HG03565 (cell line): Measurements from ENCODE around the gene HSPE1.
A peak's percentile ranks its signal among the peaks of the same experiment; 100 is the strongest.
"Not testable (repeated sequence)": the region's sequence is repeated elsewhere in the genome, so short reads cannot be mapped to it uniquely, and the experiment has no call there.

Experiments used
- ATAC-seq: cut with Tn5 transposase; IDR thresholded peaks from one replicate; pipeline ENCODE4 v1.9.1; 2021; ENCODE audit warnings: mild to moderate bottlenecking, moderate library complexity; ENCODE audit not compliant: unreplicated experiment

HSPE1 gene

GRCh38 chr2:197498235-197498936 is 1.8 kb upstream of the HSPE1 start:
- no peak for ATAC-seq

- no peak for ATAC-seq
Observed at GRCh38 chr2:197498937-197499593, 1.1 kb upstream of the HSPE1 start.

- peak; percentile 2 for ATAC-seq
Observed at GRCh38 chr2:197500503-197501131, 438 bp downstream of the HSPE1 start.

- no peak for ATAC-seq
Observed at GRCh38 chr2:197502201-197502600, 2.0 kb downstream of the HSPE1 start.

- no peak for ATAC-seq
Observed at GRCh38 chr2:197502685-197503084, 2.5 kb downstream of the HSPE1 start.

- no peak for ATAC-seq
Observed at GRCh38 chr2:197504000-197504399, 3.8 kb downstream of the HSPE1 start.

- no peak for ATAC-seq
Observed at GRCh38 chr2:197504512-197504911, 4.3 kb downstream of the HSPE1 start.

GRCh38 chr2:197506658-197507057 is 6.5 kb downstream of the HSPE1 start:
- no peak for ATAC-seq

- ATAC-seq, result no peak
Observed at GRCh38 chr2:197513915-197514314, 13.7 kb downstream of the HSPE1 start.

GRCh38 chr2:197514754-197515153 is 14.6 kb downstream of the HSPE1 start:
- ATAC-seq, result no peak

GRCh38 chr2:197515315-197515738 is 15.1 kb downstream of the HSPE1 start:
- no peak for ATAC-seq

- peak; percentile 93 for ATAC-seq
Observed at GRCh38 chr2:197515739-197516392, 15.7 kb downstream of the HSPE1 start, which contains the start of gene MOB4. TSS of gene MOB4 (plus strand) at chr2:197516066. CDS start at chr2:197516087, 21 bp downstream.

GRCh38 chr2:197516393-197516761 is 16.2 kb downstream of the HSPE1 start:
- ATAC-seq, result no peak

GRCh38 chr2:197517150-197517549 is 17.0 kb downstream of the HSPE1 start:
- no peak for ATAC-seq

- no peak for ATAC-seq
Observed at GRCh38 chr2:197538412-197538811, 38.2 kb downstream of the HSPE1 start.

- ATAC-seq, result no peak
Observed at GRCh38 chr2:197539734-197540133, 39.6 kb downstream of the HSPE1 start.

GRCh38 chr2:197543206-197543605 is 43.0 kb downstream of the HSPE1 start:
- no peak for ATAC-seq

- no peak for ATAC-seq
Observed at GRCh38 chr2:197547163-197547900, 47.2 kb downstream of the HSPE1 start.

GRCh38 chr2:197548582-197548981 is 48.4 kb downstream of the HSPE1 start:
- ATAC-seq, result no peak

- ATAC-seq, result not testable (repeated sequence)
Observed at GRCh38 chr2:197551260-197551659, 51.1 kb downstream of the HSPE1 start.
